HG03108 (cell line): ENCODE results near the gene LRRC31.

ENCODE experiments used
- ATAC-seq: cut with Tn5 transposase; IDR thresholded peaks from one replicate; pipeline ENCODE4 v1.9.1; 2021; ENCODE audit warnings: moderate library complexity; ENCODE audit not compliant: unreplicated experiment

The LRRC31 gene

GRCh38 chr3:169813757-169814517 is 55.8 kb downstream of the LRRC31 start:
- ATAC-seq: peak; percentile 73

GRCh38 chr3:169813278-169813677 is 56.5 kb downstream of the LRRC31 start:
- no peak for ATAC-seq

GRCh38 chr3:169812332-169813235 is 57.2 kb downstream of the LRRC31 start, which contains the start of the genes LRRC34 and LRRIQ4:
LRRC34 (minus strand) TSS chr3:169812904; CDS start chr3:169812548, 356 bp downstream.
LRRIQ4 (plus strand) TSS chr3:169812870; CDS start chr3:169821922, 9,052 bp downstream.
- ATAC-seq: peak; percentile 65

- ATAC-seq: peak; percentile 5
Measured at GRCh38 chr3:169811631-169812331, 58.0 kb downstream of the LRRC31 start.

GRCh38 chr3:169809230-169809795 is 60.4 kb downstream of the LRRC31 start:
- no peak for ATAC-seq

- no peak for ATAC-seq
Measured at GRCh38 chr3:169804681-169805080, 65.1 kb downstream of the LRRC31 start.

GRCh38 chr3:169792359-169792758 is 77.4 kb downstream of the LRRC31 start:
- no peak for ATAC-seq

GRCh38 chr3:169790687-169791429 is 78.9 kb downstream of the LRRC31 start:
- no peak for ATAC-seq

GRCh38 chr3:169790219-169790618 is 79.5 kb downstream of the LRRC31 start:
- ATAC-seq: no peak
